NCI-H1092 treated with DMSO at 0.1 percent for 48 hours (cell line): ENCODE results near the gene RIMS1.

Experiments used
- DNase-seq: peaks from one replicate; lab custom pipeline; 2025; lab: John Stamatoyannopoulos, UW

RIMS1 gene

GRCh38 chr6:71886184-71887005, at the start of gene RIMS1:
RIMS1 (plus strand) TSS chr6:71886550; CDS start chr6:71887024, 474 bp downstream.
- DNase-seq = peak; percentile 12

- no peak for DNase-seq
Observed at GRCh38 chr6:71851214-71851613, 35.1 kb upstream of the RIMS1 start.

- no peak for DNase-seq
Observed at GRCh38 chr6:71852948-71853347, 33.4 kb upstream of the RIMS1 start.

GRCh38 chr6:71855406-71855805, 30.9 kb upstream of the RIMS1 start:
- DNase-seq = no peak

- DNase-seq = no peak
Observed at GRCh38 chr6:71879016-71879415, 7.3 kb upstream of the RIMS1 start.

GRCh38 chr6:71887006-71887743, 825 bp downstream of the RIMS1 start:
- DNase-seq = no peak

GRCh38 chr6:71887744-71888230, 1.4 kb downstream of the RIMS1 start:
- DNase-seq = no peak

GRCh38 chr6:71888756-71889340, 2.5 kb downstream of the RIMS1 start:
- no peak for DNase-seq

- DNase-seq = no peak
Observed at GRCh38 chr6:71889366-71889765, 3.0 kb downstream of the RIMS1 start.

- no peak for DNase-seq
Observed at GRCh38 chr6:71892641-71893040, 6.3 kb downstream of the RIMS1 start.

GRCh38 chr6:71900642-71901041, 14.3 kb downstream of the RIMS1 start:
- no peak for DNase-seq

GRCh38 chr6:71902261-71902660, 15.9 kb downstream of the RIMS1 start:
- no peak for DNase-seq

GRCh38 chr6:71906813-71907212, 20.5 kb downstream of the RIMS1 start:
- DNase-seq = no peak

- no peak for DNase-seq
Observed at GRCh38 chr6:71908162-71908765, 21.9 kb downstream of the RIMS1 start.

GRCh38 chr6:71913444-71914234, 27.3 kb downstream of the RIMS1 start:
- DNase-seq = no peak

- DNase-seq = no peak
Observed at GRCh38 chr6:71929047-71929446, 42.7 kb downstream of the RIMS1 start.

GRCh38 chr6:71933881-71934280, 47.5 kb downstream of the RIMS1 start:
- no peak for DNase-seq

- DNase-seq = no peak
Observed at GRCh38 chr6:71965404-71965803, 79.1 kb downstream of the RIMS1 start.

GRCh38 chr6:71967436-71967835, 81.1 kb downstream of the RIMS1 start:
- no peak for DNase-seq

GRCh38 chr6:71977884-71978283, 91.5 kb downstream of the RIMS1 start:
- no peak for DNase-seq

GRCh38 chr6:71979911-71980310, 93.6 kb downstream of the RIMS1 start:
- no peak for DNase-seq

- no peak for DNase-seq
Observed at GRCh38 chr6:71982389-71982788, 96.0 kb downstream of the RIMS1 start.
